GM12891 (cell line): ENCODE data around the gene PAQR5.

ENCODE experiments used
- DNase-seq: peaks from one replicate; pipeline ENCODE4 v3.0.0; 2011; ENCODE audit warnings: low spot score; ENCODE audit not compliant: insufficient read length
- FAIRE-seq: peaks from 2 replicates; lab custom pipeline; 2011; peaks lifted over from hg19 to GRCh38; lab: Jason Lieb, UNC
- PAX5 ChIP-seq: IDR thresholded peaks from 2 replicates; pipeline ENCODE4 v1.6.1; 2011; ENCODE audit warnings: low read length, moderate library complexity, mild to moderate bottlenecking; ENCODE audit not compliant: insufficient read depth, severe bottlenecking
- POLR2A ChIP-seq: IDR thresholded peaks from 2 replicates; pipeline ENCODE4 v1.6.1; 2011; ENCODE audit warnings: low read depth, low read length, control low read depth
- POLR2AphosphoS5 ChIP-seq: IDR thresholded peaks from 2 replicates; pipeline ENCODE4 v1.6.1; 2011; ENCODE audit warnings: low read depth, low read length, control low read depth
- POU2F2 ChIP-seq: IDR thresholded peaks from 2 replicates; pipeline ENCODE4 v1.6.1; 2011; ENCODE audit warnings: low read depth, mild to moderate bottlenecking, control low read depth, low read length, moderate library complexity
- SPI1 ChIP-seq: IDR thresholded peaks from 2 replicates; pipeline ENCODE4 v1.6.1; 2011; ENCODE audit warnings: low read depth, low read length, control low read depth
- TAF1 ChIP-seq: IDR thresholded peaks from 2 replicates; pipeline ENCODE4 v1.6.1; 2011; ENCODE audit warnings: low read depth, low read length, control low read depth

PAQR5 gene

GRCh38 chr15:69454953-69455352 lies 156.2 kb downstream of the PAQR5 start:
- TF ChIP-seq TAF1: no peak

DNA sequence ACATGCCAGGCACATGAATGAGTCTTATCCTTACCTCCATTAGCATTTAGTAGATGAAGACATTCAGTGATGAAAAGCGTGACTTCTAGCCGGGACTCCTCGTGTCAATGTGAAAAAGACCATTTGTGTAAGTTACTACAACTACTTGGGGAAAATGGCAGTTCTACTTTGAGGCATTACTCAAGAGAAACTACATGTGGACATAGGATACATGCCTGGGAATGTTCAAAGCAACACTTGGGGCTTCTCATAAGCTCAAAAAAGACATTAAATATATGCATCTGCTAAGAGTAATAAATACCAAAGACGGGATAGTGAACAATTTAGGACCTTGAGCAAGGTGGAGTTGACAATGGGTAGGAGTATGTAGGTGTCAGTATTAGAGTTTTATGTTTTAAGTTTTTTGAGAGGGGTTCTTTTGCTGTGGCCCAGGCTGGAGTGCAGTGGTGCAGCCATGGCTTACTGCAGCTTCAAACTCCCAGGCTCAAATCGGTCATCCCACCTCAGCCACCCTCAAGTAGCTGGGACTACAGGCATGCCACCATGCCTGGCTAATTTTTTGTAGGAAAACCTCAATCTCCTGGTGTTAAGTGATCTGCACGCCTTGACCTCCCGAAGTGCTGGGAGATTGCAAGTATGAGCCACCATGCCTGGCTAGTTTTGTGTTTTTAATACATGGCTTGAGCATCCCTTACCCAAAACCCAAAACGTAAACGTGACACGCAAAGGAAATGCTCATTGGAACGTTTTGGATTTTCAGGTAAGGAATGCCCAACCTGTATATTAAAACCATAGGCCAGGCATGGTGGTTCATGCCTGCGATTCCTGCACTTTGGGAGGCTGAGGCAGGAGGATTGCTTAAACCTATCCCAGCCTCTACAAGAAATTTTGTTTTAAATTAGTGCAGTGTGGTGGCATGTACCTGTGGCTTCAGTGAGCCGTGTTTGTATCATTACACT lies 157.8 kb downstream of the PAQR5 start:
- FAIRE-seq: no peak
- DNase-seq: no peak
- peak; percentile 57; the same call in 1 of the 2 replicates for TF ChIP-seq POLR2A
- TF ChIP-seq SPI1: no peak
- TF ChIP-seq PAX5: no peak
- TF ChIP-seq POLR2AphosphoS5: peak; percentile 74
- TF ChIP-seq POU2F2: 0 out of 2 replicates have a peak, but pooled peaks have one; percentile 8
- TF ChIP-seq TAF1: no peak

More at GRCh38 chr15:69454953-69455352, 156.2 kb downstream of the PAQR5 start:
- FAIRE-seq (no peak), DNase-seq (no peak)
